DND-41 (cell line): Measurements from ENCODE around the gene SP5.

Experiments
- ATAC-seq: fragments of 200-7000 bp; cut with Tn5 transposase; 3 replicates; pipeline ENCODE4 v1.9.1; 2021; ENCODE audit warnings: low read depth; ENCODE audit not compliant: insufficient read depth
- DNase-seq: peaks from one replicate; pipeline ENCODE4 v3.0.0-alpha.2; 2020
- H2AFZ ChIP-seq: 2 replicates; pipeline ENCODE4 v1.6.0; 2012; ENCODE audit warnings: low read depth, low read length
- H3K27ac ChIP-seq: 2 replicates; pipeline ENCODE4 v1.5.1; 2012; ENCODE audit warnings: low read length, inconsistent platforms
- H3K27me3 ChIP-seq: fragments of 200-600 bp; sonication (generic); 2 replicates; pipeline ENCODE4 v1.6.0; 2012; ENCODE audit warnings: low read length, mild to moderate bottlenecking, inconsistent platforms; ENCODE audit not compliant: insufficient read depth, poor library complexity
- H3K36me3 ChIP-seq: 2 replicates; pipeline ENCODE4 v1.5.1; 2012; ENCODE audit warnings: low read length, inconsistent platforms; ENCODE audit not compliant: insufficient read depth
- H3K4me1 ChIP-seq: 2 replicates; pipeline ENCODE4 v1.5.1; 2012; ENCODE audit warnings: mild to moderate bottlenecking, low read length; ENCODE audit not compliant: insufficient read depth
- H3K4me2 ChIP-seq: 2 replicates; pipeline ENCODE4 v1.6.0; 2012; ENCODE audit warnings: mild to moderate bottlenecking, moderate library complexity, low read length, inconsistent platforms; ENCODE audit not compliant: insufficient read depth
- H3K4me3 ChIP-seq, 2 experiments: fragments of 200-600 bp in 1 of 2; shearing (Covaris generic) in 1 of 2; 2 replicates each; pipeline ENCODE4 v1.5.1; 2012 to 2016; ENCODE audit warnings: inconsistent platforms in 2 of 2, low read length in 2 of 2, mild to moderate bottlenecking in 2 of 2, low read depth in 1 of 2, moderate library complexity in 1 of 2
- H3K79me2 ChIP-seq: 2 replicates; pipeline ENCODE4 v1.6.0; 2012; ENCODE audit warnings: low read length, inconsistent platforms; ENCODE audit not compliant: insufficient read depth
- H3K9ac ChIP-seq: 2 replicates; pipeline ENCODE4 v1.6.0; 2012; ENCODE audit warnings: low read depth, mild to moderate bottlenecking, inconsistent platforms, low read length, moderate library complexity
- H3K9me3 ChIP-seq: 2 replicates; pipeline ENCODE4 v1.5.1; 2012; ENCODE audit warnings: low read length, moderate library complexity, mild to moderate bottlenecking, inconsistent platforms; ENCODE audit not compliant: insufficient read depth, severe bottlenecking
- H4K20me1 ChIP-seq: 2 replicates; pipeline ENCODE4 v1.6.0; 2012; ENCODE audit warnings: low read length; ENCODE audit not compliant: insufficient read depth
- CTCF ChIP-seq: IDR thresholded peaks from 2 replicates; pipeline ENCODE4 v1.5.1; 2012; ENCODE audit warnings: borderline replicate concordance, low read length, moderate library complexity, mild to moderate bottlenecking; ENCODE audit not compliant: poor library complexity, severe bottlenecking; ENCODE audit errors: extremely low read depth
- EZH2 ChIP-seq: IDR thresholded peaks from 3 replicates; pipeline ENCODE4 v1.6.1; 2012; ENCODE audit warnings: borderline replicate concordance, low read depth, mild to moderate bottlenecking, moderate library complexity, low read length, inconsistent platforms; ENCODE audit not compliant: severe bottlenecking

The SP5 gene

GRCh38 chr2:170695521-170696410 lies 19.4 kb upstream of the SP5 start:
- Histone ChIP-seq H3K9ac (no peak overlapping the region), H3K4me3 (no peak overlapping the region), H3K79me2 (no peaks in the 10 kb centered on the region), H3K27ac (no peak overlapping the region), H2AFZ (no peak overlapping the region), H3K4me1 (no peaks in the 10 kb centered on the region), H3K4me2 (no peak overlapping the region), H3K9me3 (no peaks in the 10 kb centered on the region), H3K27me3 (no peaks in the 10 kb centered on the region), H3K36me3 (no peaks in the 10 kb centered on the region), H4K20me1 (no peaks in the 10 kb centered on the region)
- no peak for TF ChIP-seq EZH2
- no peak for TF ChIP-seq CTCF
- no peak for DNase-seq
- no peak for ATAC-seq

GRCh38 chr2:170696948-170697347 lies 18.2 kb upstream of the SP5 start:
- no peak for ATAC-seq
- Histone ChIP-seq H3K9me3 (no peaks in the 10 kb centered on the region), H3K4me3 (no peak overlapping the region), H3K9ac (no peak overlapping the region), H3K27ac (no peak overlapping the region), H4K20me1 (no peaks in the 10 kb centered on the region), H3K4me1 (no peaks in the 10 kb centered on the region), H3K79me2 (no peaks in the 10 kb centered on the region), H3K4me2 (no peak overlapping the region), H3K36me3 (no peaks in the 10 kb centered on the region), H2AFZ (no peak overlapping the region), H3K27me3 (peaks cover 4% of the 10 kb centered on the region)
- no peak for TF ChIP-seq CTCF
- TF ChIP-seq EZH2: no peak
- DNase-seq: no peak

- Histone ChIP-seq H2AFZ (no peak overlapping the region), H3K9me3 (no peaks in the 10 kb centered on the region), H3K4me1 (no peaks in the 10 kb centered on the region), H4K20me1 (no peaks in the 10 kb centered on the region), H3K4me2 (no peak overlapping the region), H3K4me3 (no peak overlapping the region), H3K27me3 (peaks cover 4% of the 10 kb centered on the region), H3K9ac (no peak overlapping the region), H3K27ac (no peak overlapping the region), H3K79me2 (no peaks in the 10 kb centered on the region), H3K36me3 (no peaks in the 10 kb centered on the region)
- DNase-seq (no peak), ATAC-seq (no peak)
- TF ChIP-seq EZH2: no peak
- no peak for TF ChIP-seq CTCF
Measured at GRCh38 chr2:170701011-170701410, 14.1 kb upstream of the SP5 start.
